ENCODE measurements around the gene GOLGA3.

GRCh38 chr12:132779781-132780353 is 48.8 kb downstream of the GOLGA3 start:
- TF ChIP-seq CTCF (IDR thresholded peaks at IDR 0.05) (no peak), POLR2A (IDR thresholded peaks at IDR 0.05) (no peak)
